ENCODE data around the gene FLNB.

The FLNB gene

DNA sequence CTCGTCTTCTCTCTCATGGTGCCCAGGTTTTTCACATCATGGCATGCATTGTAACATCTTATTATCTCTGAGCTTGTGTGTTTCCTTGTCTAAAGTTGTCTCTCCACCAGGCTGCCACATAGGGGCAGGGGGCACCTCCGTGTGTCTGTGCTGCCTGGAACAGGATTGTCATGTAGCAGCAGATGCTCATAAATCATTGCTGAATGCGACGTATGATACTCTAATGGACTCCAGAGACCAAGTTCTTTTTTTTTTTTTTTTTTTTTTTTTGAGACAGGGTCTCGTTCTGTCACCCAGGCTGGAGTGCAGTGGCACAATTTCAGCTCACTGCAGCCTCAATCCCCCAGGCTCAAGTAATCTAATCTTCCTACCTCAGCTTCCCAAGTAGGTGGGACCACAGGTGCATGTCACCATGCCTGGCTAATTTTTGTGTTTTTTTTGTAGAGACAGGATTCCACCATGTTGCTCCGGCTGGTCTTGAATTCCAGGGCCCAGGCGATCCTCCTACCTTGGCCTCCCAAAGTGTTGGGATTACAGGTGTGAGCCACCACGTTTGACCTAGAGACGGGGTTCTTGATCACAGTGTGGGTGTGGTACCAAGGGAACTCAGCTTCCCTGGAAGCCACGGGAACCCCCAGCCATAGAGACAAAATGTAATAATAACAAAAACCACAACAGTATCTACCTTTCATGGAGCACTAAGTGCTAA is 207.2 kb downstream of the FLNB start:
- DNase-seq: no peak

DNA sequence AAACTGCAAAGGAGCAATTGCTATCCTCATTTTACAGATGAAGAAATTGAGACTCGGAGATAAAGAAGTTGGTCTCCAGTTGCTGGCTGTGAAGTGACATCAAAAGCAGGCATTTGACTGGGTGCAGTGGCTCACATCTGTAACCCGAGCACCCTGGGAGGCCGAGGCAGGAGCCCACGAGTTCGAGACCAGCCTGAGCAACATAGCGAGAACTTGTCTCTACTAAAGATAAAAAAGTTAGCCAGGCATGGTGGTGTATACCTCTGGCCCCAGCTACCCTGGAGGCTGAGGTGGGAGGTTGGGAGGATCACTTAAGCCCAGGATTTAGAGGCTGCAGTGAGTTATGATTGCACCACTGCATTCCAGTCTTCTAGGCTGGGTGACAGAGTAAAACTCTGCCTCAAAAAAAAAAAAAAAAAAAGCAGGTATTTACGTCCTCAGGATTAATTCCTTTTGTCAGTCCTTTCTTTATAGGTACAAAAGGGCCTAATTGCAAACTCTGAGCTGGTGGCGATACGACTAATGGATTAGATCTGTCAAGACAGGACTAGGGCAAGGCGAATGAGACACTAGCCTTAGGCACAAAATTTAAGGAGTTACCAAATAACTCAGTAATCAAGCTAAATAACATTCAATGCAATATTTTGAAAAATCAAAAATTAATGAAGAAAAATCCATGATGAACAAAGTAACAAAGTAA is 208.4 kb downstream of the FLNB start:
- no peak for DNase-seq

- DNase-seq: peak; percentile 44 to 49
Observed at GRCh38 chr3:58217209-58217811, 209.1 kb downstream of the FLNB start.

GRCh38 chr3:58218904-58219303 is 210.7 kb downstream of the FLNB start:
- no peak for DNase-seq

Measured in activated CD4-positive, alpha-beta T cell treated with anti-CD3 and anti-CD28 coated beads for 4 hours (primary cell).